Activated CD8-positive, alpha-beta memory T cell treated with anti-CD3 and anti-CD28 coated beads, Interleukin-2, amount 50 U/mL, for 24 hours (primary cell): Measurements from ENCODE around the gene WDR89.
"Not testable (repeated sequence)": the region's sequence is repeated elsewhere in the genome, so short reads cannot be mapped to it uniquely, and the experiment has no call there.

Experiments used
- DNase-seq: peaks from one replicate; pipeline ENCODE4 v3.0.0-alpha.2; 2020; ENCODE audit errors: extremely low read depth

WDR89 gene

DNA sequence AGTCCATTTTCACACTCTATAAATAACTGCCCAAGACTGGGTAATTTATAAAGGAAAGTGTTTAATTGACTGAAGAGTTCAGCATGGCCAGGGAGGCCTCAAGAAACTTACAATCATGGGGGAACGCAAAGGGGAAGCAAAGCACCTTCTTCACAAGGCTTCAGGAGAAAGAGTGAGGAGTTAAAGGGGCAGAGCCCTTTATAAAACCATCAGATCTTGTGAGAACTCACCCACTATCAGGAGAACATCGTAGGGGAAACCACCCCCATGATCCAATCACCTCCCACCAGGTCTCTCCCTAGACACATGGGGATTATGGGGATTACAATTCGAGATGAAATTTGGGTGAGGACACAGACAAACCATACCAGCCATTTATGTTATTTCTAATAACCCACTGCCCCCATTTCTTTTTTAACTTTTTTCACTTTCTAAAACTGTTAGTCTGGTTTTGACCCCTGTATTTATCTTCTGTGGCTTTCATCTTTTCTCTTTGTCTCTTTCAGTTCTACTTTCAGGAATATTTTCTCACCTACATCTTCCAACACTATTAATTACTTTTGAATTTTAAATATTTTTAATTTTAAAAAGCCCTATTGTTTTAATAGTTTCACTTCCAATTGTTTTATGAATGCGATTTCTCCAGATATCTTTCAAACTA lies 44.5 kb downstream of the WDR89 start:
- DNase-seq = no peak

DNA sequence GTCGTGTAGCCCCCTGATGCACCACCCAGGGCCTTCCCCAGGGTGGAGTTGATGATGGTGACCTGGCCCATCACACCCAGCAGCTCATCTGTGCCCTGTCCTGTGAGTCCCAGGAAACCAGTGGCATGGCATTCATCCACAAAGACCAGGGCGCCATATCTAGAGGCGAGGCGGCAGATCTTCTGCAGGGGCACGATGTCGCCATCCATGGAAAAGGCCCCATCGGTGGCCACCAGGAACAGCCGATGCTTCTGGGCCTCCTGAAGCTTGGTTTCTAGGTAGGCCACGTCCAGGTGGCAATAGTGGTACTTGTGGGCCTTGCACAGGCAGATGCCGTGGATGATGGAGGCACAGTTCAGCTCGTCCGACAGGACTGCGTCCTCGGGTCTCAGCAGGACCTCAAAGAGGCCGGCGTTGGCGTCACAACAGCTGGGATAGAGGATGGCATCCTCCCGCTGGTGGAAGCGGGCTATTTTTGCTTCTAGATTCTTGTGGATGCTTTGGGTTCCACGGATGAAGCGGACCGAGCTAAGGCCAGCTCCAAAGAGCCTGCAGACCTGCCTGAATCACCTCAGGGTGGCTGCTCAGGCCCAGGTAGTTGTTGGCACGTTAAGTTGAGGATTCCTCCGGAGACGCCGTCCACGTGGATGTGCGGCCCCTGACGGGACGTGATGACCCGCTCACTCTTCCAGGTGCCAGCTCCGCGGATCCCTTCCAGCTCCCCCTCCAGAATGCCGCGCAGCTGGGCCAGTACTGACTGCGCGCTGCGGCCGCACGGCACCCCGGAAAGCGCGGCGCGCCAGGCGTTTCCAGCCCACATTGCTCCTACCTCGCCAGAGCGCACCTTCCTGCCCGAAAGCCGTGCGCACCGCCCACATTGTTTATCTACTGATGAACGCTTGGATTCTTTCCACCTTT lies 47.0 kb downstream of the WDR89 start:
- DNase-seq = no peak

DNA sequence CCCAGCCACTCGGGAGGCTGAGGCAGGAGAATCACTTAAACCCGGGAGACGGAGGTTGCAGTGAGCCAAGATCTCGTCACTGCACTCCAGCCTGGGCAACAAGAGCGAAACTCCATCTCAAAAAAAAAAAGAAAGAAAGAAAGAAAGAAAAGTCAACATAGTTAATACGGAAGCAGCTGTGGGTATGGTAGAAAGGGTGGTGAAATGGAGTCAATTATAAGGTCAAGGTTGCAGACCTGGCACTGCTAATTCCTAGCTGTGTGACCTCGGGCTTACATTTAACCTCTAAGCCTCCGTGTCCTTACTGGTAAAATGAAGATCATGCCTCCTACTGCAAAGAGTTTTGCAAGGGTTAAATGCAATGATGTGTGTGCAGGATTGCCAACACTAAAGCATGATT lies 58.6 kb downstream of the WDR89 start:
- DNase-seq = not testable (repeated sequence)

DNA sequence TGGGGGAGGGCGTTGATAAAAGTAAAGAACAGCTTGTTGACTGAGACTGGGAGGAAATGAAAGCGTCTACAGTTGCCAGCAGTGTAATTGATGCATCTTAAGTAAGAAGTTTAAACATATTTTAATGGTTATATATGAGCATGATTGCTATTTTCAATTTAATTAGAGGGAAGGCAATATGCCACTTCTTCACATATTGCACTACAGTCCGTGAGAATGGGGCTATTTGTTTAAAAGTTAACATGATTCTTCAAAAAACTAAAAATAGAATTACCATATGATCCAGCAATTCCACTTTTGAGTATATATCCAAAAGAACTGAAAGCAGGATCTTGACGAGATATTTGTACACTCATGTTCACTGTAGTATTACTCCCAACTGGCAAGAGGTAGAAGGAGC lies 60.2 kb downstream of the WDR89 start:
- no peak for DNase-seq

DNA sequence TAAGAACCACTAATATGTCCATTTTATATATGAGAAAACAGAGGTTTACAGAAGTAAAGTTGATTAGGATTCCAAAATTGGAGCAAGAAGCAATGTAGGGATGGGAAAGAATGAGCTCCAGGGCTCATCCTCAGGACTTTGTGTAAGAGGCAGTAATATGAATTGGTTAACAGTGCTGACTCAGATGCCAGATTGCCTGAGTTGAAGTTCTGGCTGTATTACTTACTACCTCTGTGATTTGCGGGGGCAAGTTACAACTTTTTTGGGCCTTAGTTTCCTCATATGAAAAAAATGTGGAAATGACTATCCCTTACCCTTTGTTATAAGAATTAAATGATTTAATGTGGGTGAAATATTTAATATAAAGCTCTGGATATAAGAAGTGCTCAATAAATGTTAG lies 63.4 kb downstream of the WDR89 start:
- DNase-seq = no peak

DNA sequence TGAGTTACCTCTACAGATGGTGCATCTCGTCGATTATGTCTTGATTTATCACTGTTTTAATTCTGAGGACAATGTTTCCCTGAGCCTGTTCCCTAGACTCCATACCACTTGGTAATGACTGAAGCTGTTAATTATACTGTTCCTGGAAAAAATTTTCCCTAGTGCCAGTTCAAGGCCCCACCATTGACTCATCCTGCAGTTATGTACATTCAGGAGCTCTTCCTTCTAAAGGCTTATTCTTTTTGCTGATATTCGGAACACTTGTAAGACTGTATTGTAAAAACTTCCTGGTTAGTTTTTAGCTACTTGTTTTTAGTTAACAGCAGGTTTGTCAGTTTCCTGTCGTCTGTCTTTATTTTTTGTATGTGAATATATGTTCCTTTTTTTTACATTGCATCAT lies 68.1 kb downstream of the WDR89 start:
- no peak for DNase-seq

DNA sequence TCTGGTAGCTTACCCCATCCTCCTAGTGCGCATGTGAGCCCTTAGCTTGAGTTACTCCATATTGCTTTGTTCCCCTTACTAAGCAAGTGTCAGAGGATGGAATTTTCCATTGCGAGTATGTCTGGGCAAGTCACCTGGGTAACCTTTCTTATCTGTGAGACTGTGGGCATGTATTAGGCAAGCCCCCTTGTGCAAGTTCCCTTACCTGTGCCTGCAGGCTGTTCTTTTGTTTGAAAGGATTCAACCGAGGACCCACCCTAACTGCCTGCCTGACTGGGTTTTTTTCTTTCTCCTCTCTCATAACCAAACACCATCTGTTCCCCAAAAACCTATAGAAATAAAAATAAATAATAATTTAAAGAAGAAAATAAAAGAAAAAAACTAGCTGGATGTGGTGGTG lies 76.2 kb downstream of the WDR89 start:
- no peak for DNase-seq

DNA sequence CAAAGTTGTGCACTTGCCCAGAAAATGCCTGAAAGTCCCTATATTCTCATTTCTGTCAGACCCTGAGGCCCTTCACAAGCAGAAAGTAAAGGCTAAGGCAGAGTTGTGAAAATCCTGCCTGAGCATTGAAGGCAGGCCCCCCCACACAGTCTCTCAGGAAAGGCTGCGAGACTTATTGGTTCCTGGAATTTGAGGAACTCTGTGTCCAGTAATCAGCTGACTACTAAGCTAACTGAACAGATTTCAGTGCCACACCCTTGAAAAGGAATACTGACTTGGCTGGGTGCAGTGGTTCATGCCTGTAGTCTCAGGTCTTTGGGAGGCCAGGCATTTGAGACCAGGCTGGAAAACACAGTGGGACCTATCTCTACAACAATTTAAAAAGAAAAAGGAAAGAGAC lies 77.4 kb downstream of the WDR89 start:
- DNase-seq = no peak

DNA sequence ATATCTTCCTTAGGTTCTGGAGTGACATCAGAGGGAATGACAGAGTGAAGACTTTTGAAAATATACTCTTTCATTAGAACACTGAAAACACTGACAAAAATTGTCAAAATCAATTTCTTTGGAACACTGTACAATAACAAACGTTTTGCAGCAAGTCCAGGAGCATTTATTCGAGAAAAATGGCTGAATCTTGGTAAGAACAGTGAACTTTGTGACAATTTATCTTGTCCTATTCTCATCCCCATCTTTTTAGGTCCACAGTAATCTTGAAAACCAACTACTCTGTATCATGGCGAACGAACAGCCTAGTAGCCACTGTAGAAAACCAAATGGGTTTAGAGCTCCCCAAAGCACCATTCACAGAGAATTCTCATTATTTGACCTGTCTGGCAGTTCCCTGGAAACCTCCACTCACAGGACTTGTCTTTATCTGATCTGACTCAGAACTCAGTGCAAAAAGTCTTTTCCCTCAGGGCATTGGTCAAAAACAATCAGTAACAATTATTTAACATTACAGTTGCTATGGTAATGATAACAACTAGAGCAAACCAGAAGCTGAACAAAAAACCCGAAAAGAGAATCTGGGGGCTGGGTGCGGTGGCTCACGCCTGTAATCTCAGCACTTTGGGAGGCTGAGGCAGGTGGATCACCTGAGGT lies 78.2 kb downstream of the WDR89 start:
- no peak for DNase-seq

DNA sequence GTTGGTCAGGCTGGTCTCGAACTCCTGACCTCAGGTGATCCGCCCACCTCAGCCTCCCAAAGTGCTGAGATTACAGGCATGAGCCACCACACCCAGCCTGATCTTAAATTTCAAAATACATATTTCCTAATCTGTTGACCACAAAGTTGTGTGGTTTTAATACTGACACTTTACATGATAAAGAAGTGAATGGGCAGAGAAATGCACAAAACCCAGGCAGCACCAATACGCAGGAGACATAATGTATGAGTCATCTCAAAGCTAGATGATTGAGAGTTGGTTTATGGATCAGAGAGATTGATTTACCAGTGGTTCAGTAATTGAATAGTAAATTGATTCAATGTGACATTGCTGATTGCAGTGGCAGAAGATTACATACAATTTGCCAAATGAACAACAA lies 79.3 kb downstream of the WDR89 start:
- DNase-seq = no peak

DNA sequence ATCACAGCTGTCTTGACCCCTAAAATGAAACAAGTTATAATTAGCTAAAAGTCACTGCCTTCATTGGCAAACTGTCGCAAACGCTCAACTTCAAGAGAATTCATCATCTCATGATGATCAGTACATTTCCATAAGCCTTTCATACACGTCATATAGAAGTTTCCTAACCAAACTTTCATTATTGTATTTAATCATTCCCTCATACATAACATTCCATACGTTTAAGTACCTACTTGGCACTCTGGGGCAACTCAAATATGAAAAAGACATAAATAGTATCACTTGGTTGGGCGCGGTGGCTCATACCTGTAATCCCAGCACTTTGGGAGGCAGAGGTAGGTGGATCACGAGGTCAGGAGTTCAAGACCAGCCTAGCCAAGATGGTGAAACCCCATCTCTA lies 86.1 kb downstream of the WDR89 start:
- no peak for DNase-seq

DNA sequence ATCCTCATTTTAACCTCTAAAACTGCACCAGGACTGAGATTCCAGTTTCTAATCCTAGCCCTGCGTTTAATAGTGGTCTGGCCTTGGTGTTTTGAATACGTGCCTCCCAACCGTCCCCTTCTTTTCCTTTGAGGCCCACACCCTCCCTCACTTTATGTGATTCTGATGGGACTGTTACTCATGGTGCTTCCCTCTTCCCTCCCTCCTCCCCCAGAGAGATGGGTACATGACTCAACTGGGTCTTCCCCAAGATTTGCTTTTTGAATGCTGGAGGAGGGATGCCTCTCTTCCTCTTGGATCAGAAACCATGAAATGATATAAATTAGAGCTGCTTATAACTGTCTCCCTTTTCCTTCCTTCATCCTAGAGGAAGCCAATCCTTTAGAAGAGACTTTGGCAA lies 90.3 kb downstream of the WDR89 start:
- no peak for DNase-seq

DNA sequence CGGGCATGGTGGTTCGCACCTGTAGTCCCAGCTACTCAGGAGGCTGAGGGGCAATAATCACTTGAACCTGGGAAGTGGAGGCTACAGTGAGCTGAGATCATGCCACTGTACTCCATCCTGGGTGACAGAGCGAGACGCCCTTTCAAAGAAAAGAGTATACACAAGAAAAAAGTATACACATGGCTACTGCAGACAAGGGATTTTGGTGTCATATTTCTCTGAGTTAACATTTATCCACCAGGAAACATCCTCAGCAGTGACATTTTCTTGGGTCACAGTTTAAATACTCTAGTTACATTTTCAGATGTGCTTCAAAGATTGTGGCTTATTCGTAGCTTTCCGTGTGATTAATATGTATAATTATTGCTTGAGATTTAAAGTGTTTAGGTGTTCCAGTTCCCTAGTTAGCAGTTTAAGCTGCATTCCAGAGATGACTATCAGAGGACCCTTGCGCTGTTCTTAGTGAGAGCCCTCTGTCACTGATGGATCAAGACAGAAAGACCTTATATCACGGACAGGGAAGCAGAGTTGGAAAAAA lies 93.8 kb downstream of the WDR89 start:
- DNase-seq = no peak
